Iris pigment epithelial cell (primary cell): ENCODE measurements around the gene SPATA17.
"Not testable (repeated sequence)": the region's sequence is repeated elsewhere in the genome, so short reads cannot be mapped to it uniquely, and the experiment has no call there.

Source experiments
- DNase-seq: peaks from one replicate; pipeline ENCODE4 v3.0.0-alpha.2; 2011; ENCODE audit warnings: low read depth

Gene SPATA17

GRCh38 chr1:217674028-217674729 lies 43.0 kb downstream of the SPATA17 start:
- DNase-seq: no peak

GRCh38 chr1:217681806-217682205 lies 50.7 kb downstream of the SPATA17 start:
- DNase-seq: no peak

GRCh38 chr1:217687511-217687910 lies 56.4 kb downstream of the SPATA17 start:
- no peak for DNase-seq

GRCh38 chr1:217696140-217696539 lies 65.0 kb downstream of the SPATA17 start:
- not testable (repeated sequence) for DNase-seq

GRCh38 chr1:217703326-217703725 lies 72.2 kb downstream of the SPATA17 start:
- no peak for DNase-seq

GRCh38 chr1:217712925-217713597 lies 81.9 kb downstream of the SPATA17 start:
- DNase-seq: peak; percentile 55

- no peak for DNase-seq
These were observed 84.5 kb downstream of the SPATA17 start for GRCh38 chr1:217715681-217716080.

GRCh38 chr1:217717959-217718358 lies 86.8 kb downstream of the SPATA17 start:
- no peak for DNase-seq

GRCh38 chr1:217718873-217719272 lies 87.7 kb downstream of the SPATA17 start:
- peak; percentile 6 for DNase-seq

GRCh38 chr1:217721692-217722091 lies 90.5 kb downstream of the SPATA17 start:
- DNase-seq: no peak

- no peak for DNase-seq
These were observed 103.8 kb downstream of the SPATA17 start for GRCh38 chr1:217734973-217735372.

GRCh38 chr1:217747156-217747769 lies 116.1 kb downstream of the SPATA17 start:
- DNase-seq: peak; percentile 34

GRCh38 chr1:217769768-217770167 lies 138.6 kb downstream of the SPATA17 start:
- no peak for DNase-seq

GRCh38 chr1:217770918-217771317 lies 139.8 kb downstream of the SPATA17 start:
- no peak for DNase-seq

GRCh38 chr1:217776693-217777092 lies 145.5 kb downstream of the SPATA17 start:
- DNase-seq: no peak

- no peak for DNase-seq
These were observed 149.9 kb downstream of the SPATA17 start for GRCh38 chr1:217781056-217781455.

GRCh38 chr1:217791091-217791490 lies 159.9 kb downstream of the SPATA17 start:
- DNase-seq: no peak

- no peak for DNase-seq
These were observed 174.6 kb downstream of the SPATA17 start for GRCh38 chr1:217805792-217806191.

- no peak for DNase-seq
These were observed 181.0 kb downstream of the SPATA17 start for GRCh38 chr1:217812175-217812574.

- no peak for DNase-seq
These were observed 181.9 kb downstream of the SPATA17 start for GRCh38 chr1:217813031-217813430.

- DNase-seq: no peak
These were observed 206.5 kb downstream of the SPATA17 start for GRCh38 chr1:217837691-217838090.

- DNase-seq: no peak
These were observed 208.0 kb downstream of the SPATA17 start for GRCh38 chr1:217839161-217839560.

- no peak for DNase-seq
These were observed 215.6 kb downstream of the SPATA17 start for GRCh38 chr1:217846733-217847132.
